ACHN (cell line): Measurements from ENCODE around the gene LCE1F.

ENCODE experiments used
- DNase-seq: peaks from one replicate; pipeline ENCODE4 v3.0.0-alpha.2; 2015
- in situ Hi-C: cut with HindIII; loops from 2 replicates; pipeline ENCODE4 v1.10.0; 2017; ENCODE audit warnings: low sequenced_read_pairs, low pct_ligation_motif_present, low pct_unique_long_range_greater_than_20kb

LCE1F gene

GRCh38 chr1:152768847-152769533, 6.0 kb upstream of the LCE1F start:
- DNase-seq = no peak
- in situ Hi-C loops = no loop called here

DNA sequence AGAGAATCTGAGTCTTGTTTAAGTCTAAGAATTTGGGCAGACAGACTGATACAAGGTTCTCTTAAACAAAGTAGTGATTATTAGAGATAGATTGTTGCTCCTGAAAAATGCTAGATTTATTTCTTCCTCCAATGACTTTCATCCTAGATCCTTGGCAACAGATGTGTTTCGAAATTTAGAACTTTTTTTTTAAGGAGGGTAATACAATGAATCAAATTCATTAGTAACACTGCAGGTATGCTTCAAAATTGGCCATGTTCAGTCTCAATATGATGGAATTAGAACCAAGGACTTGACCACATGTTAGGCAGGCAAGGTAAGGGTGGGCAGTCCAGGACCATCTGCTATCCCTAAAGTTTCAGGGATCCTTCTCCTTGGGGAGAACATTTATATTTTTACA, 4.5 kb upstream of the LCE1F start:
- DNase-seq = no peak
- in situ Hi-C loops = no loop called here

DNA sequence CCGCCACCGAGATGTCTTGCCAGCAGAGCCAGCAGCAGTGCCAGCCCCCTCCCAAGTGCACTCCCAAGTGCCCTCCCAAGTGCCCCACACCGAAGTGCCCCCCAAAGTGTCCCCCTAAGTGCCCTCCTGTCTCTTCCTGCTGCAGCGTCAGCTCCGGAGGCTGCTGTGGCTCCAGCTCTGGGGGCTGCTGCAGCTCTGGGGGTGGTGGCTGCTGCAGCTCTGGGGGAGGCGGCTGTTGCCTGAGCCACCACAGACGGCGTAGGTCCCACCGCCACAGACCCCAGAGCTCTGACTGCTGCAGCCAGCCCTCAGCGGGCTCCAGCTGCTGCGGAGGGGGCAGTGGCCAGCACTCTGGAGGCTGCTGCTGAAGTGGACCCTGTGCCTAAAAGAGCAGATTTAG, 1.4 kb downstream of the LCE1F start:
- in situ Hi-C loops = no loop called here
- no peak for DNase-seq

DNA sequence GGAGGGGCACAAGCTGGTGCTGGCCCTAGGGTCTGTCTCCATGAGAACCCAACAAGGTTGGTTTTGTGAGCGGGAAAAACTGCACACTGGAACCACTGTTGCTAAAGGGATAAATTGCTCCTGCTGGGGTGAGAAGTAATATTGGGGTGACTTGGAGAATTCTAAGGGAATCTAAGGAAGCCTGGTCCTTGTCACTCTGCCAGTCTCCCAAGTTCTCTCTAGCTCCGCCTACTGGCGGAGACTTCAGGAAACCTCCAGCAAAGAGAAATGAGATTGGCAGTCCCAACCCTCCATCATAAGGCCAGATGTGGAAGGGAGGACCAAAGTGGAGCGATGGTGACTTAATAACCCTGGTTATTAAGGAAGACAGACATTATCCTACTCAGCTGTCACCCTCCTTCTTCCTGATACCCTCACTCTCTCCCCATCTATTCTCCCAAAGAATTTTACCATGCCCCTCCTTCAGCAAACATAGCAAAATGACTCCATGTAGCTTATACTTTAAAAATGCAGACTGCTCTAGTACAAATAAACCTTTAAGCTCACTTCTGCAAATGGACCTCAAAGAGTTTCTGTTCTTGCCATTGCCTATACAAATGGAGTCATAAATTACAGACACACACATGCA, 2.7 kb downstream of the LCE1F start:
- in situ Hi-C loops = no loop called here
- peak; percentile 53 for DNase-seq

DNA sequence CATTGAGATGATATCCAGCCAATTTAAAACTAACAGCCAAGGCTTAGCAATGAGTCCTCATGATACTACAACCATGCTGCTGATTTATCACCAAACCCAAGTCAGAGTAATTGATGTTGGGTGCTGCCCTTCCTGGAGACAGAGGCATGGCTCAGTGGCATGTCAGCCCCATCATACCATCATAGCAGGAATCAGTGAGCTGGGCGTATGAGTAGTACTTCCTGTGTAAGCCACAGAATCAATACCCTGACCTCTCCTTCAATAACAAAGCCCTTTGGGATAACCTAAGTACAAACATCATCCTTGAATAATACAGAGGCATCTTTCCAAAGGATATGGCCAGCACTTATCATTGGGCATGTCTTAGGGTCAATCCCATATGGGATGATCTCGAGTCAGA, 8.2 kb downstream of the LCE1F start:
- in situ Hi-C loops = no loop called here
- no peak for DNase-seq

GRCh38 chr1:152786077-152786476, 11.1 kb downstream of the LCE1F start, which contains the start of gene LCE1E:
Gene LCE1E (plus strand): TSS chr1:152786257. CDS start chr1:152787300, 1,043 bp downstream.
- in situ Hi-C loops = no loop called here

DNA sequence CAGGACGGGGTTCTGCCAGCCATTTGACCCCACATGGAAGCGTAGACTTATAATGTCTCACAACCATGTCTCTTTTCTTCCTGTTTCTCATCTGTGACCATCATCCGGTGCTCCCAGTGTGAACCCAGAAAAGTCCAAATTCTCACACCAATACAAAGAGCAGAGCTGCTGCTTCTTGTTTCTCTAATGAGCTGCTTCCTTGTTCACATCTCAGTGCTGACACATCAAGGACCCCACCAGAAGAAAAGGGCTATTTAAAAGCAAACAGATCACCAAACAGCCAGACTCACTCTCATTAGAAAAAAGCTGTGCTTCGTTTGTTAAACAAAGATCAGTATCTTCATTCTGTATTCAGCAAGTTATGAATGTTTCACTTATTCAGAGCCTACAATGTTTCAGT, 20.7 kb downstream of the LCE1F start:
- in situ Hi-C loops = no loop called here
- DNase-seq = no peak

More at GRCh38 chr1:152786077-152786476, 11.1 kb downstream of the LCE1F start, which contains the start of gene LCE1E:
- no peak for DNase-seq

DNA sequence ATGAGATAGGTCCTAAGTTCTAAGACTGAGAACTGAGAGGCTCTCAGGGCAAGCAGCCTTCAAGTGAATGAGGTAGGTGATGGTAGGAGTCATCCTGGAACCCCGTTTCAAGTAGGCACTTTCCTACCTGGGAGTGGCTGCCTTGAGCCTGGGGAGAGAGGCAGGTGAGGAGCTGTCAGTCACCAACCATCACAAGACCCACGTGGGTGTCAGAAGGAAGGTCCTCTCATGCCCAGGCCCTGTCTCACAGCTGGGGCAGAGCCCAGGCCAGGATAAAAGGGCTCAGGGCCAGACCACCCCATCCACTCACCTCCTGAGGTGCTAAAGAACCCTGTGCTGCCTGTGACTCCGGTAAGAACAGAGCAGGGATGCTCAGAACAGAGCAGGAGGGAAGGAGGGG, 21.5 kb downstream of the LCE1F start, which contains the start of gene LCE1D:
LCE1D (plus strand) TSS at position 301 of the 400 bp plus-strand sequence. CDS start 1,074 bp downstream, outside the sequence.
- in situ Hi-C loops = no loop called here

DNA sequence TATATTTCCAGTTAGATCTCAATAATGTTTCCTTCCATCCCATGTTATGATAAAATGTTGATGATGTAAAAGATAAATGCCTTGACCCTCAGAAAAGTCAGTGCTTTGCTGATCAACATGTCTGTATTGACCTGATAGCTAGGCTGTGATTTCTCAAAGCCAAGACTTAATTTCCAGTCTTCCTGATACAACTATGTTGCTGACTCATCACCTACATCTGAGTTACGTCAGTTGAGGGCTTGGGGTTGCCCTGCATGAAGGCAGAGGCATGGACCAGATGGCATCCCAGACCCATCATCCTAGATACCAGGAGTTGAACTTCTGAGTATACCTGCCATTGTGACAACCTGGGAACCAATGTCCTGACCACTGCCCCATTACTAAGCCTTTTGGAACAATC, 26.4 kb downstream of the LCE1F start:
- in situ Hi-C loops = no loop called here
- DNase-seq = no peak

More for the DNA sequence above, 21.5 kb downstream of the LCE1F start, which contains the start of gene LCE1D:
- DNase-seq = no peak

- in situ Hi-C loops = no loop called here
- no peak for DNase-seq
Measured at GRCh38 chr1:152806576-152806975, 31.6 kb downstream of the LCE1F start, which contains the start of gene LCE1C. Gene LCE1C (minus strand): TSS chr1:152806651. CDS start chr1:152805478, 1,173 bp downstream.

DNA sequence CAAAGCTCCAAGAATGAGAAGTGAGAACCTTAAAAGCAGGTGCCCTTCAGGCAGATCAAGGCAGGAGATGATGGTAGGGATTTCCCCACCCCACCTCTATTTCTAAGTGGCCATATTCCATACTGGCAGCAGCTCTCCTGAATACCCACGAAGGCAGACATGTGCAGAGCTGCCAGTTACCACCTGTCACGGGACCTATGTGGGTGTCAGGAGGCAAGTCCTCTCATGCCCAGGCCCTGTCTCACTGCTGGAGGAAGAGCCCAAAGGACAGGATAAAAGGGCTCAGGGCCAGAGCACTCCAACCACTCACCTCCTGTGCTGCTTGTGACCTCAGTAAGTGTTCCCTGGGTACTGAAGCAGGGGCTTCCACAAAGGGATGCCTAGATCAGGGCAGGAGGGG, 36.1 kb downstream of the LCE1F start:
- in situ Hi-C loops = no loop called here
- DNase-seq = no peak

- DNase-seq = no peak
- in situ Hi-C loops = no loop called here
Measured at GRCh38 chr1:152811671-152812070, 36.7 kb downstream of the LCE1F start, which contains the start of gene LCE1B. Gene LCE1B (plus strand): TSS chr1:152811971. CDS start chr1:152812447, 476 bp downstream.

DNA sequence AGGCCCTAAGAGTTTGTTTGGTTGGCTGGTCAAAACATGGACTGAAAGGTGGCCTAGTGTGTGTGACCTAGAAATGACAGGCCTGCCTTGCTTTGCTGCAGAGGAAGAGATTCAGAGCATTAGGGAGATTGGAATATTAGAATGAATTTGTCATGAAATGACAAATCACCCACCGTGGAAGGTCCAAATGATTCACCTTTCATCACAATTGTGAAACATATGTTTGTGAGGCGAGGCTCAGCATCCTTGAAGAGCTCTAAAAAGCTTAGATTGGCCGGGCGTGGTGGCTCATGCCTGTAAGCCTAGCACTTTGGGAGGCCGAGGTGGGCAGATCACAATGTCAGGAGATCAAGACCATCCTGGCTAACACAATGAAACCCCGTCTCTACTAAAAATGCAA, 42.4 kb downstream of the LCE1F start:
- in situ Hi-C loops = no loop called here
- no peak for DNase-seq

GRCh38 chr1:152823294-152823693, 48.4 kb downstream of the LCE1F start:
- in situ Hi-C loops = no loop called here
- DNase-seq = no peak

GRCh38 chr1:152824964-152825363, 50.0 kb downstream of the LCE1F start:
- in situ Hi-C loops = no loop called here

More at GRCh38 chr1:152824964-152825363, 50.0 kb downstream of the LCE1F start:
- no peak for DNase-seq
